NOMO-1 treated with DMSO at 0.1 percent for 48 hours (cell line): ENCODE data around the gene LRRC26.

Experiments
- DNase-seq: peaks from one replicate; lab custom pipeline; 2025; ENCODE audit not compliant: unreplicated experiment; lab: John Stamatoyannopoulos, UW

LRRC26 gene

GRCh38 chr9:137157618-137158415 is 12.0 kb downstream of the LRRC26 start:
- no peak for DNase-seq

- DNase-seq: no peak
Measured at GRCh38 chr9:137156567-137157375, 13.1 kb downstream of the LRRC26 start.

GRCh38 chr9:137152844-137153405 is 16.9 kb downstream of the LRRC26 start:
- no peak for DNase-seq

GRCh38 chr9:137150617-137151457 is 19.0 kb downstream of the LRRC26 start:
- peak; percentile 49 for DNase-seq

- DNase-seq: no peak
Measured at GRCh38 chr9:137149942-137150616, 19.8 kb downstream of the LRRC26 start.

- DNase-seq: no peak
Measured at GRCh38 chr9:137149363-137149762, 20.5 kb downstream of the LRRC26 start.

GRCh38 chr9:137148661-137149060 is 21.2 kb downstream of the LRRC26 start:
- DNase-seq: no peak

GRCh38 chr9:137148242-137148641 is 21.6 kb downstream of the LRRC26 start:
- DNase-seq: no peak

GRCh38 chr9:137147793-137148160 is 22.1 kb downstream of the LRRC26 start:
- DNase-seq: no peak

- no peak for DNase-seq
Measured at GRCh38 chr9:137147091-137147792, 22.6 kb downstream of the LRRC26 start.

- no peak for DNase-seq
Measured at GRCh38 chr9:137146527-137146918, 23.3 kb downstream of the LRRC26 start.

- DNase-seq: no peak
Measured at GRCh38 chr9:137145731-137146526, 23.9 kb downstream of the LRRC26 start.

- no peak for DNase-seq
Measured at GRCh38 chr9:137143459-137143858, 26.4 kb downstream of the LRRC26 start.

- no peak for DNase-seq
Measured at GRCh38 chr9:137141976-137142936, 27.6 kb downstream of the LRRC26 start.

GRCh38 chr9:137141050-137141810 is 28.6 kb downstream of the LRRC26 start:
- no peak for DNase-seq

- no peak for DNase-seq
Measured at GRCh38 chr9:137140151-137141012, 29.5 kb downstream of the LRRC26 start.
